IPS-18a (cell line): ENCODE measurements around the gene THUMPD1.
"Not testable (repeated sequence)": the region's sequence is repeated elsewhere in the genome, so short reads cannot be mapped to it uniquely, and the experiment has no call there.

Experiments used
- H3K27ac ChIP-seq: one replicate; pipeline ENCODE4 v1.5.1; 2013; ENCODE audit warnings: low read length
- H3K27me3 ChIP-seq: one replicate; pipeline ENCODE4 v1.6.1; 2013; ENCODE audit warnings: mild to moderate bottlenecking, low read length; ENCODE audit not compliant: control insufficient read depth, insufficient read depth
- H3K36me3 ChIP-seq: one replicate; pipeline ENCODE4 v1.6.1; 2013; ENCODE audit warnings: low read depth, low read length; ENCODE audit not compliant: control insufficient read depth
- H3K4me1 ChIP-seq: one replicate; pipeline ENCODE4 v1.6.1; 2013; ENCODE audit warnings: low read depth, low read length; ENCODE audit not compliant: control insufficient read depth
- H3K4me3 ChIP-seq: one replicate; pipeline ENCODE4 v1.5.1; 2013; ENCODE audit warnings: low read length
- H3K9ac ChIP-seq: one replicate; pipeline ENCODE4 v1.6.1; 2013; ENCODE audit warnings: mild to moderate bottlenecking, low read length, moderate library complexity
- H3K9me3 ChIP-seq: one replicate; pipeline ENCODE4 v1.6.1; 2013; ENCODE audit warnings: low read depth, low read length; ENCODE audit not compliant: control insufficient read depth

The THUMPD1 gene

GRCh38 chr16:20764448-20764847 lies 22.8 kb upstream of the THUMPD1 start:
- H3K27ac ChIP-seq, H3K36me3 ChIP-seq, H3K27me3 ChIP-seq, H3K4me3 ChIP-seq, H3K9ac ChIP-seq, H3K4me1 ChIP-seq, H3K9me3 ChIP-seq: not testable (repeated sequence)

- Histone ChIP-seq H3K27me3 (no peaks in the 10 kb centered on the region), H3K9me3 (no peaks in the 10 kb centered on the region), H3K4me3 (peak within 1 kb of the TSS; percentile 60), H3K9ac (no peak within 1 kb of the TSS), H3K36me3 (no peaks in the 10 kb centered on the region), H3K27ac (no peak within 1 kb of the TSS), H3K4me1 (no peaks in the 10 kb centered on the region)
Measured at GRCh38 chr16:20763461-20764232, 22.0 kb upstream of the THUMPD1 start, which contains the start of gene ACSM3. ACSM3 (plus strand) TSS chr16:20764014; CDS start chr16:20770035, 6,021 bp downstream.

- Histone ChIP-seq H3K27ac (no peak overlapping the region), H3K4me3 (no peak overlapping the region), H3K4me1 (no peaks in the 10 kb centered on the region), H3K9me3 (no peaks in the 10 kb centered on the region), H3K27me3 (no peaks in the 10 kb centered on the region), H3K36me3 (no peaks in the 10 kb centered on the region), H3K9ac (no peak overlapping the region)
Measured at GRCh38 chr16:20762404-20763123, 20.9 kb upstream of the THUMPD1 start.

GRCh38 chr16:20761175-20761574 lies 19.6 kb upstream of the THUMPD1 start:
- H3K27me3 ChIP-seq: no peaks in the 10 kb centered on the region
- no peak overlapping the region for H3K9ac ChIP-seq
- H3K4me3 ChIP-seq: no peak overlapping the region
- H3K9me3 ChIP-seq: no peaks in the 10 kb centered on the region
- no peaks in the 10 kb centered on the region for H3K4me1 ChIP-seq
- no peak overlapping the region for H3K27ac ChIP-seq
- no peaks in the 10 kb centered on the region for H3K36me3 ChIP-seq

GRCh38 chr16:20760346-20760745 lies 18.7 kb upstream of the THUMPD1 start:
- Histone ChIP-seq H3K9me3 (no peaks in the 10 kb centered on the region), H3K9ac (no peak overlapping the region), H3K27ac (no peak overlapping the region)

GRCh38 chr16:20755799-20756198 lies 14.2 kb upstream of the THUMPD1 start:
- H3K27me3 ChIP-seq, H3K4me1 ChIP-seq, H3K4me3 ChIP-seq, H3K36me3 ChIP-seq, H3K9ac ChIP-seq, H3K27ac ChIP-seq, H3K9me3 ChIP-seq: not testable (repeated sequence)

More at GRCh38 chr16:20760346-20760745, 18.7 kb upstream of the THUMPD1 start:
- Histone ChIP-seq H3K4me3 (no peak overlapping the region), H3K27me3 (no peaks in the 10 kb centered on the region), H3K36me3 (no peaks in the 10 kb centered on the region), H3K4me1 (no peaks in the 10 kb centered on the region)

GRCh38 chr16:20755238-20755637 lies 13.6 kb upstream of the THUMPD1 start:
- Histone ChIP-seq H3K4me3 (no peak overlapping the region), H3K9me3 (no peaks in the 10 kb centered on the region), H3K36me3 (no peaks in the 10 kb centered on the region), H3K27ac (no peak overlapping the region), H3K9ac (no peak overlapping the region), H3K4me1 (no peaks in the 10 kb centered on the region), H3K27me3 (no peaks in the 10 kb centered on the region)

- Histone ChIP-seq H3K27ac (no peak overlapping the region), H3K4me1 (no peaks in the 10 kb centered on the region), H3K36me3 (no peaks in the 10 kb centered on the region), H3K4me3 (no peak overlapping the region), H3K9ac (no peak overlapping the region), H3K9me3 (no peaks in the 10 kb centered on the region), H3K27me3 (no peaks in the 10 kb centered on the region)
Measured at GRCh38 chr16:20753727-20754126, 12.1 kb upstream of the THUMPD1 start.

GRCh38 chr16:20750558-20750957 lies 8.9 kb upstream of the THUMPD1 start:
- Histone ChIP-seq H3K4me1 (no peaks in the 10 kb centered on the region), H3K27ac (no peak overlapping the region), H3K27me3 (no peaks in the 10 kb centered on the region), H3K36me3 (no peaks in the 10 kb centered on the region), H3K9ac (no peak overlapping the region), H3K9me3 (peaks cover 7% of the 10 kb centered on the region), H3K4me3 (no peak overlapping the region)

- H3K4me3 ChIP-seq: no peak overlapping the region
- H3K9ac ChIP-seq: no peak overlapping the region
- no peaks in the 10 kb centered on the region for H3K27me3 ChIP-seq
- H3K27ac ChIP-seq: no peak overlapping the region
- peaks cover 7% of the 10 kb centered on the region for H3K9me3 ChIP-seq
- no peaks in the 10 kb centered on the region for H3K36me3 ChIP-seq
- H3K4me1 ChIP-seq: no peaks in the 10 kb centered on the region
Measured at GRCh38 chr16:20749474-20749873, 7.9 kb upstream of the THUMPD1 start.

- Histone ChIP-seq H3K9ac (no peak overlapping the region), H3K4me1 (no peaks in the 10 kb centered on the region), H3K27ac (no peak overlapping the region), H3K4me3 (no peak overlapping the region), H3K36me3 (no peaks in the 10 kb centered on the region), H3K27me3 (no peaks in the 10 kb centered on the region), H3K9me3 (peaks cover 7% of the 10 kb centered on the region)
Measured at GRCh38 chr16:20747030-20747816, 5.6 kb upstream of the THUMPD1 start.
